H9 (cell line): ENCODE data around the gene XCR1. TPM values are rescaled to one million over a fixed set of nuclear protein-coding genes. Genes with fewer than 3 reads are reported as not detected.

Experiments used
- DNase-seq: peaks from one replicate; pipeline ENCODE4 v3.0.0-alpha.2; 2017
- H2AFZ ChIP-seq: one replicate; pipeline ENCODE4 v1.6.1; 2013; ENCODE audit warnings: mild to moderate bottlenecking, low read length, control low read depth, moderate library complexity
- H2AK5ac ChIP-seq: 2 replicates; pipeline ENCODE4 v1.6.1; 2013; ENCODE audit warnings: low read length, control low read depth, mixed read lengths; ENCODE audit not compliant: insufficient read length
- H2BK120ac ChIP-seq: one replicate; pipeline ENCODE4 v1.6.1; 2013; ENCODE audit warnings: low read depth, mild to moderate bottlenecking, low read length, control low read depth, inconsistent platforms; ENCODE audit not compliant: poor library complexity, severe bottlenecking
- H2BK12ac ChIP-seq: 2 replicates; pipeline ENCODE4 v1.6.1; 2013; ENCODE audit warnings: low read length, control low read depth, mixed read lengths, low read depth; ENCODE audit not compliant: insufficient read length
- H2BK15ac ChIP-seq: 2 replicates; pipeline ENCODE4 v1.6.1; 2013; ENCODE audit warnings: low read depth, low read length, control low read depth
- H2BK20ac ChIP-seq: one replicate; pipeline ENCODE4 v1.6.1; 2013; ENCODE audit warnings: low read depth, mild to moderate bottlenecking, low read length, control low read depth, inconsistent platforms; ENCODE audit not compliant: poor library complexity, severe bottlenecking
- H2BK5ac ChIP-seq: 2 replicates; pipeline ENCODE4 v1.6.1; 2013; ENCODE audit warnings: low read length, control low read depth, mixed read lengths; ENCODE audit not compliant: insufficient read length
- H3K14ac ChIP-seq: 2 replicates; pipeline ENCODE4 v1.6.1; 2013; ENCODE audit warnings: low read length, control low read depth; ENCODE audit not compliant: insufficient read depth
- H3K18ac ChIP-seq: 2 replicates; pipeline ENCODE4 v1.6.1; 2013; ENCODE audit warnings: low read depth, mild to moderate bottlenecking, mixed read lengths, low read length, control low read depth; ENCODE audit not compliant: insufficient read length
- H3K23ac ChIP-seq: 2 replicates; pipeline ENCODE4 v1.6.1; 2013; ENCODE audit warnings: low read length, control low read depth, mixed read lengths, low read depth; ENCODE audit not compliant: insufficient read length
- H3K23me2 ChIP-seq: 2 replicates; pipeline ENCODE4 v1.6.1; 2013; ENCODE audit warnings: low read depth, mild to moderate bottlenecking, mixed read lengths, low read length, control low read depth; ENCODE audit not compliant: insufficient read length, poor library complexity, severe bottlenecking
- H3K27ac ChIP-seq: 2 replicates; pipeline ENCODE4 v1.5.1; 2013; ENCODE audit warnings: low read length, control low read depth, mixed read lengths, low read depth; ENCODE audit not compliant: insufficient read length
- H3K27me3 ChIP-seq: 2 replicates; pipeline ENCODE4 v1.6.1; 2013; ENCODE audit warnings: low read length, control low read depth, inconsistent platforms; ENCODE audit not compliant: insufficient read depth
- H3K4ac ChIP-seq: 2 replicates; pipeline ENCODE4 v1.6.1; 2013; ENCODE audit warnings: low read depth, mild to moderate bottlenecking, control low read depth, inconsistent platforms, low read length, moderate library complexity
- H3K4me1 ChIP-seq: 2 replicates; pipeline ENCODE4 v1.6.1; 2013; ENCODE audit warnings: low read length, control low read depth, inconsistent platforms; ENCODE audit not compliant: insufficient read depth
- H3K4me2 ChIP-seq: 2 replicates; pipeline ENCODE4 v1.6.1; 2013; ENCODE audit warnings: low read length, control low read depth, mixed read lengths; ENCODE audit not compliant: insufficient read length, insufficient read depth
- H3K56ac ChIP-seq: 2 replicates; pipeline ENCODE4 v1.6.1; 2013; ENCODE audit warnings: low read depth, mild to moderate bottlenecking, mixed read lengths, low read length, control low read depth; ENCODE audit not compliant: insufficient read length
- H3K79me1 ChIP-seq: 2 replicates; pipeline ENCODE4 v1.6.1; 2013; ENCODE audit warnings: low read depth, mild to moderate bottlenecking, moderate library complexity, low read length, control low read depth, inconsistent platforms; ENCODE audit not compliant: insufficient read depth, poor library complexity, severe bottlenecking
- H3K79me2 ChIP-seq: 2 replicates; pipeline ENCODE4 v1.6.1; 2013; ENCODE audit warnings: low read length, control low read depth, inconsistent platforms; ENCODE audit not compliant: insufficient read depth
- H3K9ac ChIP-seq: 2 replicates; pipeline ENCODE4 v1.6.1; 2013; ENCODE audit warnings: low read length, control low read depth, mixed read lengths; ENCODE audit not compliant: insufficient read length; ENCODE audit errors: extremely low read depth
- H3K9me3 ChIP-seq: one replicate; pipeline ENCODE4 v1.6.1; 2013; ENCODE audit warnings: low read depth, low read length, inconsistent platforms; ENCODE audit not compliant: control insufficient read depth
- H3T11ph ChIP-seq: one replicate; pipeline ENCODE4 v1.6.1; 2013; ENCODE audit warnings: mild to moderate bottlenecking, low read length, control low read depth, inconsistent platforms
- H4K20me1 ChIP-seq: one replicate; pipeline ENCODE4 v1.6.1; 2013; ENCODE audit not compliant: control insufficient read depth, insufficient read length, insufficient read depth
- H4K5ac ChIP-seq: 2 replicates; pipeline ENCODE4 v1.6.1; 2013; ENCODE audit warnings: low read depth, mild to moderate bottlenecking, mixed read lengths, low read length, control low read depth; ENCODE audit not compliant: insufficient read length
- H4K8ac ChIP-seq: replicated peaks from 2 replicates; pipeline ENCODE4 v1.6.1; 2013; ENCODE audit warnings: low read length, control low read depth, mixed read lengths, low read depth; ENCODE audit not compliant: insufficient read length
- H4K91ac ChIP-seq: 2 replicates; pipeline ENCODE4 v1.6.1; 2013; ENCODE audit warnings: low read depth, mild to moderate bottlenecking, moderate library complexity, mixed read lengths, low read length, control low read depth; ENCODE audit not compliant: insufficient read length
- H3K27ac Mint-ChIP-seq, 3 experiments: 2 replicates in 2 of 3; 3 replicates in 1 of 3; pipeline ENCODE4 v1.8.0; 2020 to 2021; ENCODE audit warnings: mixed read lengths in 3 of 3, mild to moderate bottlenecking in 1 of 3, moderate library complexity in 1 of 3
- H3K27me3 Mint-ChIP-seq: 2 replicates; pipeline ENCODE4 v1.8.0; 2021; ENCODE audit warnings: low read depth, mild to moderate bottlenecking, moderate library complexity, mixed read lengths
- H3K36me3 Mint-ChIP-seq, 3 experiments: 2 replicates in 2 of 3; 3 replicates in 1 of 3; pipeline ENCODE4 v1.8.0; 2020 to 2021; ENCODE audit warnings: low read depth in 3 of 3, mixed read lengths in 3 of 3; ENCODE audit not compliant: insufficient read depth in 1 of 3
- H3K4me1 Mint-ChIP-seq, 2 experiments: 2 replicates each; pipeline ENCODE4 v1.8.0; 2020; ENCODE audit warnings: mixed read lengths in 2 of 2
- H3K4me3 Mint-ChIP-seq, 2 experiments: 2 replicates in 1 of 2; 3 replicates in 1 of 2; pipeline ENCODE4 v1.8.0; 2020 to 2021; ENCODE audit warnings: mild to moderate bottlenecking in 2 of 2, mixed read lengths in 2 of 2, moderate library complexity in 1 of 2
- H3K9me3 Mint-ChIP-seq, 2 experiments: 2 replicates in 1 of 2; 3 replicates in 1 of 2; pipeline ENCODE4 v1.8.0; 2020; ENCODE audit warnings: mild to moderate bottlenecking in 2 of 2, mixed read lengths in 2 of 2, moderate library complexity in 1 of 2
- WGBS: extraction: QIAGEN DNeasy Blood & Tissue Kit; methylation state at CpG from one replicate; pipeline ENCODE4 v1.1.7; 2013; ENCODE audit warnings: missing lambda C conversion rate, low lambda C conversion rate, mixed read lengths; ENCODE audit not compliant: insufficient read length; ENCODE audit errors: extremely low coverage; 5-methylcytosine and 5-hydroxymethylcytosine counted together
- total RNA-seq: library from RNA; stranded (reverse); gene quantifications from 2 replicates; pipeline ENCODE4 v1.2.1, GENCODE V29; 2021
- TF ChIP-seq, protein P1 (sequence below): fragments of 200-600 bp; sonication (generic); conservative IDR thresholded peaks from 3 replicates; pipeline ENCODE4 v1.8.0; 2021; ENCODE audit warnings: antibody characterized with exemption, mild to moderate bottlenecking

The XCR1 gene
- total RNA-seq, 1 experiment from 2014 or later: not detected

DNA sequence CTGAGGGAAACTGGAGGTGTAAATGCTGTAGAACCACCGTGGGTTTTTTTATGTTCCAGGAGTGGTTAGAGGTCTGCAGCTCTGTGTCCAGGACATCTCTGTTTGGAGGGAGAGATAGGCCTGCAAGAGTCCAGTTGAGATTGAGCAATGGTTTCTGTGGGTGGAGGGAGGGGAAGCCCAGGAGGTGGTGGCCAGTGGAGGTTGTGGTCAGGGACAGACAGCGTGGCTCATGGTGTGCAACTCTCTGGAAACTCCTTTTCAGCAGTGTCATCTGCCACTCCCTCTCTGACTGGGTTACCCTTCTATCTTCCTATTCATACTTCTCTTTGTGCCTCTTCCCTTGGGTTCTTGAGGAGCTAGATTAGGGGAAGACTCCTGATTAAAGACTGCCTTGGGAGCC, 9.6 kb downstream of the XCR1 start:
- Mint-ChIP-seq H3K4me1 (peaks cover 0 to 4% of the 10 kb centered on the region in 2 experiments; a peak in 1 of 4 replicates), H3K9me3 (peaks cover 0 to 2% of the 10 kb centered on the region in 2 experiments; a peak in 2 of 5 replicates), H3K27me3 (peaks cover 1% of the 10 kb centered on the region), H3K4me3 (no peak overlapping the region), H3K36me3 (no peaks in the 10 kb centered on the region; a peak in 2 of 7 replicates), H3K27ac (no peak overlapping the region)
- H3K23me2 ChIP-seq: no peaks in the 10 kb centered on the region
- H2BK120ac ChIP-seq: no peak overlapping the region
- no peak overlapping the region for H2BK20ac ChIP-seq
- no peak overlapping the region for H4K8ac ChIP-seq
- no peak overlapping the region for H3K14ac ChIP-seq
- H3K79me1 ChIP-seq: no peaks in the 10 kb centered on the region
- TF ChIP-seq, protein P1, sequence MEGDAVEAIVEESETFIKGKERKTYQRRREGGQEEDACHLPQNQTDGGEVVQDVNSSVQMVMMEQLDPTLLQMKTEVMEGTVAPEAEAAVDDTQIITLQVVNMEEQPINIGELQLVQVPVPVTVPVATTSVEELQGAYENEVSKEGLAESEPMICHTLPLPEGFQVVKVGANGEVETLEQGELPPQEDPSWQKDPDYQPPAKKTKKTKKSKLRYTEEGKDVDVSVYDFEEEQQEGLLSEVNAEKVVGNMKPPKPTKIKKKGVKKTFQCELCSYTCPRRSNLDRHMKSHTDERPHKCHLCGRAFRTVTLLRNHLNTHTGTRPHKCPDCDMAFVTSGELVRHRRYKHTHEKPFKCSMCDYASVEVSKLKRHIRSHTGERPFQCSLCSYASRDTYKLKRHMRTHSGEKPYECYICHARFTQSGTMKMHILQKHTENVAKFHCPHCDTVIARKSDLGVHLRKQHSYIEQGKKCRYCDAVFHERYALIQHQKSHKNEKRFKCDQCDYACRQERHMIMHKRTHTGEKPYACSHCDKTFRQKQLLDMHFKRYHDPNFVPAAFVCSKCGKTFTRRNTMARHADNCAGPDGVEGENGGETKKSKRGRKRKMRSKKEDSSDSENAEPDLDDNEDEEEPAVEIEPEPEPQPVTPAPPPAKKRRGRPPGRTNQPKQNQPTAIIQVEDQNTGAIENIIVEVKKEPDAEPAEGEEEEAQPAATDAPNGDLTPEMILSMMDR: no peak
- no peak overlapping the region for H2BK12ac ChIP-seq
- H3K79me2 ChIP-seq: no peaks in the 10 kb centered on the region
- H2AFZ ChIP-seq: no peak overlapping the region
- H3K18ac ChIP-seq: no peak overlapping the region
- H3K9ac ChIP-seq: no peak overlapping the region
- no peak overlapping the region for H3K4me2 ChIP-seq
- H3T11ph ChIP-seq: no peak overlapping the region
- no peaks in the 10 kb centered on the region for H4K20me1 ChIP-seq
- H4K91ac ChIP-seq: no peak overlapping the region
- H3K56ac ChIP-seq: no peak overlapping the region
- no peak overlapping the region for H2BK15ac ChIP-seq
- H2AK5ac ChIP-seq: no peak overlapping the region
- no CpG with 5 or more reads among the region's 2 CpGs for WGBS
- no peaks in the 10 kb centered on the region for H3K27me3 ChIP-seq
- no peaks in the 10 kb centered on the region for H3K4me1 ChIP-seq
- no peak for DNase-seq
- no peak overlapping the region for H3K27ac ChIP-seq
- no peak overlapping the region for H3K4ac ChIP-seq
- no peak overlapping the region for H2BK5ac ChIP-seq
- H4K5ac ChIP-seq: no peak overlapping the region
- H3K9me3 ChIP-seq: no peaks in the 10 kb centered on the region
- no peak overlapping the region for H3K23ac ChIP-seq
